Measurements from ENCODE around the gene WDR4.
"Not testable (repeated sequence)": the region's sequence is repeated elsewhere in the genome, so short reads cannot be mapped to it uniquely, and the experiment has no call there.

The WDR4 gene

GRCh38 chr21:42809577-42810475 lies 69.5 kb downstream of the WDR4 start:
- no peak for DNase-seq

- DNase-seq = no peak
Observed at GRCh38 chr21:42809171-42809570, 70.2 kb downstream of the WDR4 start.

- no peak for DNase-seq
Observed at GRCh38 chr21:42807938-42808613, 71.3 kb downstream of the WDR4 start.

- not testable (repeated sequence) for DNase-seq
Observed at GRCh38 chr21:42807293-42807895, 71.9 kb downstream of the WDR4 start.

GRCh38 chr21:42806509-42807140 lies 72.7 kb downstream of the WDR4 start:
- no peak for DNase-seq

- not testable (repeated sequence) for DNase-seq
Observed at GRCh38 chr21:42801616-42802015, 77.7 kb downstream of the WDR4 start.

- no peak for DNase-seq
Observed at GRCh38 chr21:42799948-42800347, 79.4 kb downstream of the WDR4 start.

GRCh38 chr21:42799516-42799915 lies 79.8 kb downstream of the WDR4 start:
- no peak for DNase-seq
